ENCODE measurements around the gene ARHGAP21. TPM values are rescaled to one million over a fixed set of nuclear protein-coding genes. Genes with fewer than 3 reads are reported as not detected.
A peak's percentile ranks its signal among the peaks of the same experiment; 100 is the strongest.
"Not testable (repeated sequence)": the region's sequence is repeated elsewhere in the genome, so short reads cannot be mapped to it uniquely, and the experiment has no call there.

The ARHGAP21 gene
- total RNA-seq, 1 experiment from 2014 or later, result 60.2 TPM

- DNase-seq (ENCODE audit: extremely low read depth, low read depth), result no peak
These were observed 79.9 kb downstream of the ARHGAP21 start for GRCh38 chr10:24643679-24644209.

GRCh38 chr10:24642921-24643678 lies 80.6 kb downstream of the ARHGAP21 start:
- DNase-seq (ENCODE audit: extremely low read depth, low read depth), result peak; percentile 71

GRCh38 chr10:24639124-24639523 lies 84.6 kb downstream of the ARHGAP21 start:
- DNase-seq (ENCODE audit: extremely low read depth, low read depth), result no peak

GRCh38 chr10:24625778-24626177 lies 97.9 kb downstream of the ARHGAP21 start:
- no peak for DNase-seq (ENCODE audit: extremely low read depth, low read depth)

GRCh38 chr10:24623383-24623782 lies 100.3 kb downstream of the ARHGAP21 start:
- no peak for DNase-seq (ENCODE audit: extremely low read depth, low read depth)

GRCh38 chr10:24622781-24623301 lies 100.8 kb downstream of the ARHGAP21 start:
- DNase-seq (ENCODE audit: extremely low read depth, low read depth), result no peak

- not testable (repeated sequence) for DNase-seq (ENCODE audit: extremely low read depth, low read depth)
These were observed 102.5 kb downstream of the ARHGAP21 start for GRCh38 chr10:24621035-24621795.

- DNase-seq (ENCODE audit: extremely low read depth, low read depth), result not testable (repeated sequence)
These were observed 103.7 kb downstream of the ARHGAP21 start for GRCh38 chr10:24619994-24620310.

GRCh38 chr10:24619291-24619993 lies 104.2 kb downstream of the ARHGAP21 start:
- not testable (repeated sequence) for DNase-seq (ENCODE audit: extremely low read depth, low read depth)

GRCh38 chr10:24618401-24618800 lies 105.3 kb downstream of the ARHGAP21 start:
- no peak for DNase-seq (ENCODE audit: extremely low read depth, low read depth)

GRCh38 chr10:24617771-24618396 lies 105.8 kb downstream of the ARHGAP21 start:
- peak; percentile 40 for DNase-seq (ENCODE audit: extremely low read depth, low read depth)

GRCh38 chr10:24616536-24616935 lies 107.2 kb downstream of the ARHGAP21 start:
- no peak for DNase-seq (ENCODE audit: extremely low read depth, low read depth)

- DNase-seq (ENCODE audit: extremely low read depth, low read depth), result no peak
These were observed 117.7 kb downstream of the ARHGAP21 start for GRCh38 chr10:24606021-24606420.

GRCh38 chr10:24605141-24605540 lies 118.5 kb downstream of the ARHGAP21 start:
- DNase-seq (ENCODE audit: extremely low read depth, low read depth), result no peak

GRCh38 chr10:24603333-24603732 lies 120.4 kb downstream of the ARHGAP21 start:
- DNase-seq (ENCODE audit: extremely low read depth, low read depth), result no peak

GRCh38 chr10:24597961-24598360 lies 125.7 kb downstream of the ARHGAP21 start:
- no peak for DNase-seq (ENCODE audit: extremely low read depth, low read depth)

GRCh38 chr10:24597426-24597825 lies 126.3 kb downstream of the ARHGAP21 start:
- no peak for DNase-seq (ENCODE audit: extremely low read depth, low read depth)

GRCh38 chr10:24596217-24596930 lies 127.3 kb downstream of the ARHGAP21 start:
- DNase-seq (ENCODE audit: extremely low read depth, low read depth), result no peak

GRCh38 chr10:24590697-24591457 lies 132.8 kb downstream of the ARHGAP21 start:
- no peak for DNase-seq (ENCODE audit: extremely low read depth, low read depth)
